ENCODE data around the gene PTPN18.

Gene PTPN18

DNA sequence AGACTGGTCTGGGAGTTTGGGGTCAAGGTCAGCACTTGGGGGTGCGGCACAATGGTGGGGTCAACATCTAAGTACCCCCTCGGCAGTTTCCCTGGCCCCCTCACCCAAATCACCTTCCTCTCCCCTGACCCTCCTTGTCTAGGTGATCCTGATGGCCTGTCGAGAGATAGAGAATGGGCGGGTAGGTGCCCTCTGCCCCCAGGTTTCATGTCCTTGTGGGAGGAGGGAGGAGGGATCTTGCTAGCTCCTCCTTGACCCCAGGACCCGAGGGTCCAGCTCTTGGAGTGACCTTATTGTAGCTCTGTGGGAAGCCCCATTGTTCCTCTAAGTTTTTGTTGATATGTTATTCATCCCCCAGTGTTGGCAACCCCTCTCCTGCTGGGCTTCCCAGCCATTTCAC lies 3.6 kb downstream of the PTPN18 start:
- no peaks in the 10 kb centered on the region for H3K36me3 Mint-ChIP-seq (ENCODE audit: low read depth)
- no peak overlapping the region for H3K27ac Mint-ChIP-seq
- peak overlapping the region in 2 of 3 experiments; percentile 4 to 59 for H3K4me3 Mint-ChIP-seq
- peaks cover 6% of the 10 kb centered on the region for H3K9me3 Mint-ChIP-seq
- no peaks in the 10 kb centered on the region for H3K27me3 Mint-ChIP-seq (ENCODE audit: low read depth)
- TF ChIP-seq, protein P1, sequence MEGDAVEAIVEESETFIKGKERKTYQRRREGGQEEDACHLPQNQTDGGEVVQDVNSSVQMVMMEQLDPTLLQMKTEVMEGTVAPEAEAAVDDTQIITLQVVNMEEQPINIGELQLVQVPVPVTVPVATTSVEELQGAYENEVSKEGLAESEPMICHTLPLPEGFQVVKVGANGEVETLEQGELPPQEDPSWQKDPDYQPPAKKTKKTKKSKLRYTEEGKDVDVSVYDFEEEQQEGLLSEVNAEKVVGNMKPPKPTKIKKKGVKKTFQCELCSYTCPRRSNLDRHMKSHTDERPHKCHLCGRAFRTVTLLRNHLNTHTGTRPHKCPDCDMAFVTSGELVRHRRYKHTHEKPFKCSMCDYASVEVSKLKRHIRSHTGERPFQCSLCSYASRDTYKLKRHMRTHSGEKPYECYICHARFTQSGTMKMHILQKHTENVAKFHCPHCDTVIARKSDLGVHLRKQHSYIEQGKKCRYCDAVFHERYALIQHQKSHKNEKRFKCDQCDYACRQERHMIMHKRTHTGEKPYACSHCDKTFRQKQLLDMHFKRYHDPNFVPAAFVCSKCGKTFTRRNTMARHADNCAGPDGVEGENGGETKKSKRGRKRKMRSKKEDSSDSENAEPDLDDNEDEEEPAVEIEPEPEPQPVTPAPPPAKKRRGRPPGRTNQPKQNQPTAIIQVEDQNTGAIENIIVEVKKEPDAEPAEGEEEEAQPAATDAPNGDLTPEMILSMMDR (IDR thresholded peaks at IDR 0.05; ENCODE audit: unreplicated experiment in 3 of 3): no peak
- peaks cover 8% of the 10 kb centered on the region for H3K4me1 Mint-ChIP-seq

DNA sequence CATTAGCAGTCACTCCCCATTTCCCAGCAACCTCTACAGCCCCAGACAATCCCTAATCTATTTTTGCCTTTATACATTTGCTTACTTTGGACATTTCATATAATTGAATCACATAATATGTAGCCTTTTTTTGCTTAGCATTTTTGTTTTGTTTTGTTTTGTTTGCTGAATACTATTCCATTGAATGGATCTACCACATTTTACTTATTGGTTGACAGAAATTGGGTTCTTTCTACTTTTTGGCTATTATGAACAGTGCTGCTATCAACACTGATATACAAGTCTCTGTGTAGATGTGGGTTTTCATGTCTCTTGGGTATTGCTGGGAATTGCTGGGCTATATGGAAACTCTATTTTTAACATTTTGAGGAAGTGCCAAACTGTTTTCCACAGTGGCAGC lies 7.6 kb downstream of the PTPN18 start:
- Mint-ChIP-seq H3K4me3 (no peak overlapping the region), H3K4me1 (no peaks in the 10 kb centered on the region), H3K9me3 (peaks cover 8% of the 10 kb centered on the region), H3K36me3 (ENCODE audit: low read depth) (no peaks in the 10 kb centered on the region), H3K27me3 (ENCODE audit: low read depth) (no peaks in the 10 kb centered on the region), H3K27ac (no peak overlapping the region)
- TF ChIP-seq, protein P1 (IDR thresholded peaks at IDR 0.05; ENCODE audit: unreplicated experiment in 3 of 3): no peak

DNA sequence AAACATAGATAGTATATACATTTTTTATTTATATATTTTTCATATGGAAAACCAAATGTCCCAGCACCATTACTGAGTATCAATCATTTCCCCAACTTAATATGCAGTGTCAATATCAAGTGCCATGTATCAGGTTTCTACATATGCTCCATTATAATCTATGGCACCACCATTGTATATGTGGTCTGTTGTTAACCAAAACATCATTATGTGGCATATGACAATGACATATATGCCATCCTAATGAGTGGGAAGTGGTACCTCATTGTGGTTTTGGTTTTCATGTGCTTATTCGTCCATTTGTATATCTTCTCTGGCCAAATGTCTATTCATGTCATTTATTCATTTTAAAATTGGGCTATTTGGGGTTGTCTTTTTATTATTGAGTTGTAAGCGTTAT lies 9.2 kb downstream of the PTPN18 start:
- TF ChIP-seq, protein P1 (IDR thresholded peaks at IDR 0.05; ENCODE audit: unreplicated experiment in 3 of 3): no peak
- Mint-ChIP-seq H3K9me3 (peaks cover 6% of the 10 kb centered on the region), H3K36me3 (ENCODE audit: low read depth) (no peaks in the 10 kb centered on the region), H3K4me3 (no peak overlapping the region), H3K27me3 (ENCODE audit: low read depth) (no peaks in the 10 kb centered on the region), H3K27ac (no peak overlapping the region), H3K4me1 (no peaks in the 10 kb centered on the region)

DNA sequence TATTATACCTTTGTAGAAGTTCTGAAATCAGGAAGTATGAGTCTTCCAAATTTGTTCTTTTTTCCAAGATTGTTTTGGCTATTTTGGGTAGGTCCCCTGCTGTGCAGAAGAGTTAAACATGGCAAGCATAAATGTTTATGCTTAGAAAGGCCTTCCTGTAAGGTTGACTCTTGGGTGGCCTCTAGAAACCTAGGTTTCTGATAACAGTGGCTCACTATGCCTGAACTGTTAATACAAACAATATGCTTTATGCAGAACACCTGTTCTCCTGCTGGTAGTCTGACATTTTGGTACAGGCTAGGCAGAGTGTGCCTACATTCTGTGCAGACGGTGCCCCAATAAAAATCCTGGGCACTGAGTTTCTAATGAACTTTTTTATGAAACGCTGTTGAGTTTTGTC lies 10.1 kb downstream of the PTPN18 start:
- TF ChIP-seq, protein P1 (IDR thresholded peaks at IDR 0.05; ENCODE audit: unreplicated experiment in 3 of 3): no peak
- H3K9me3 Mint-ChIP-seq: peaks cover 5% of the 10 kb centered on the region
- H3K36me3 Mint-ChIP-seq (ENCODE audit: low read depth): no peaks in the 10 kb centered on the region
- H3K4me1 Mint-ChIP-seq: no peaks in the 10 kb centered on the region
- no peaks in the 10 kb centered on the region for H3K27me3 Mint-ChIP-seq (ENCODE audit: low read depth)
- H3K27ac Mint-ChIP-seq: no peak overlapping the region
- H3K4me3 Mint-ChIP-seq: no peak overlapping the region

DNA sequence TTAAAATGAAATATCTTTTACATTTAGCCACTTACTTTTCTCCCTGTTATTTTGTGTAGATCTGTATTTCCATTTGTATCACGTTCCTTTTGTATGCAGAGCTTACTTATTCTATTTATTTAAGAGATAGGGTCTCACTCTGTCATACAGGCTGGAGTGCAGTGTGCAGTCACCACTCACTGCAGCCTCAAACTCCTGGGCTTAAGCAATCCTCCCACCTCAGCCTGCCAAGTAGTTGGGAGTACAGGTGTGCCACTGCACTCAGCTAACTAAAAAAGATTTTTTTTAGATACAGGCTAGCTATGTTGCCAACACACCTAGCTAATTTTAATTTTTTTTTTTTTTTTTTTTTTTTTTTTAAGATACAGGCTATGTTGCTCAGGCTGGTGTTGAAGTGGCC lies 10.9 kb downstream of the PTPN18 start:
- Mint-ChIP-seq H3K27me3 (ENCODE audit: low read depth) (no peaks in the 10 kb centered on the region), H3K4me3 (no peak overlapping the region), H3K27ac (no peak overlapping the region), H3K4me1 (no peaks in the 10 kb centered on the region), H3K9me3 (peaks cover 5% of the 10 kb centered on the region), H3K36me3 (ENCODE audit: low read depth) (peaks cover 6% of the 10 kb centered on the region)
- TF ChIP-seq, protein P1 (IDR thresholded peaks at IDR 0.05; ENCODE audit: unreplicated experiment in 3 of 3): no peak

DNA sequence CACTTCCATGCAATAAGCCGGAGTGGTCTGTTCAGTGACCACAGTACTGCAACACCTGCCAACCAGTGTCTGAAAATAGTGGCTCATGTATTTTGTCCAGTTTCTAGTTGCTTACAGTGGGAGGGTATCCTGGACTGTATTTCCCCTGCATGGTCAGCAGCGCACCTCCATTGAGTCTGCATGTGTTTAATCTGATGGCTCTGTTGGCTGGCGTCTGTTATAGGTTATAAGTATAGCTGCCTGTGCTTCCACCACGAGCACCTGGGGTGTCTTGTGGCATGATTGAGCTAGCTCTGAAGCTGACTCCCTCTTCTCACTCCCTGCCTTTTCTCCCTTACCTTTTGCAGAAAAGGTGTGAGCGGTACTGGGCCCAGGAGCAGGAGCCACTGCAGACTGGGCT lies 12.9 kb downstream of the PTPN18 start:
- H3K27ac Mint-ChIP-seq: no peak overlapping the region
- H3K4me1 Mint-ChIP-seq: peaks cover 8% of the 10 kb centered on the region
- H3K9me3 Mint-ChIP-seq: peaks cover 2% of the 10 kb centered on the region
- no peak overlapping the region for H3K4me3 Mint-ChIP-seq
- H3K36me3 Mint-ChIP-seq (ENCODE audit: low read depth): peaks cover 6% of the 10 kb centered on the region
- no peaks in the 10 kb centered on the region for H3K27me3 Mint-ChIP-seq (ENCODE audit: low read depth)
- TF ChIP-seq, protein P1 (IDR thresholded peaks at IDR 0.05; ENCODE audit: unreplicated experiment in 3 of 3): no peak

All from nephron (organoid).